Sigmoid colon (tissue), 7 donors: Measurements from ENCODE around the gene EEIG1. TPM values are rescaled to one million over a fixed set of nuclear protein-coding genes. Genes with fewer than 3 reads are reported as not detected.
A peak's percentile ranks its signal among the peaks of the same experiment; 100 is the strongest.

Experiments used
- DNase-seq: peaks from one replicate; pipeline ENCODE4 v3.0.0-alpha.2; 2019
- H3K27ac ChIP-seq, 4 donors: fragments of 200-600 bp; sonication (generic); one replicate each; pipeline ENCODE4 v1.5.1; 2016 to 2019; ENCODE audit warnings: mild to moderate bottlenecking in 1 of 4
- H3K27me3 ChIP-seq, 3 donors: fragments of 200-600 bp; sonication (generic); one replicate each; pipeline ENCODE4 v1.5.1; 2019; ENCODE audit warnings: mild to moderate bottlenecking in 1 of 3
- H3K36me3 ChIP-seq, 4 donors: fragments of 200-600 bp; sonication (generic); one replicate each; pipeline ENCODE4 v1.5.1; 2016 to 2019
- H3K4me1 ChIP-seq, 4 donors: fragments of 200-600 bp; sonication (generic); one replicate each; pipeline ENCODE4 v1.5.1; 2017 to 2019
- H3K4me3 ChIP-seq, 4 donors: fragments of 200-600 bp; sonication (generic); one replicate each; pipeline ENCODE4 v1.5.1; 2017 to 2019; ENCODE audit warnings: mild to moderate bottlenecking in 2 of 4, moderate library complexity in 1 of 4
- H3K9me3 ChIP-seq, 4 donors: fragments of 200-600 bp in 3 of 4; sonication (generic) in 3 of 4; one replicate each; pipeline versions ENCODE4 v1.5.1 to v1.6.1; 2013 to 2019
- CTCF ChIP-seq, 4 experiments: fragments of 450-650 bp in 3 of 4; fragments of 200-600 bp in 1 of 4; IDR thresholded peaks; one replicate each; pipeline ENCODE4 v1.5.1; 2016 to 2019; ENCODE audit warnings: antibody characterized with exemption in 4 of 4, mild to moderate bottlenecking in 3 of 4, moderate library complexity in 2 of 4
- EP300 ChIP-seq, 4 donors: sonication (generic); formaldehyde crosslinking; IDR thresholded peaks; one replicate each; pipeline ENCODE4 v1.6.1; 2017; ENCODE audit warnings: antibody characterized with exemption in 4 of 4
- POLR2A ChIP-seq, 2 donors: fragments of 450-650 bp; IDR thresholded peaks; one replicate each; pipeline ENCODE4 v1.6.1; 2016; ENCODE audit warnings: antibody characterized with exemption in 2 of 2, mild to moderate bottlenecking in 2 of 2, moderate library complexity in 2 of 2
- POLR2AphosphoS5 ChIP-seq, 4 donors: sonication (generic); formaldehyde crosslinking; IDR thresholded peaks; one replicate each; pipeline ENCODE4 v1.6.1; 2017; ENCODE audit warnings: antibody characterized with exemption in 4 of 4
- WGBS, 2 donors: extraction: QIAGEN DNeasy Blood & Tissue Kit; methylation state at CpG; one replicate each; pipeline ENCODE4 v1.1.7; 2013; 5-methylcytosine and 5-hydroxymethylcytosine counted together
- intact Hi-C: fragments of 100-400 bp; cut with DNase I; formaldehyde crosslinking; loops from one replicate; pipeline ENCODE4 v1.15.1; 2023
- polyA plus RNA-seq, 3 donors: library from polyadenylated mRNA; stranded (reverse); fragments of 200-250 nt; gene quantifications; one replicate each; pipeline ENCODE4 v1.2.3, GENCODE V29; 2013
- total RNA-seq, 4 donors: library from RNA; depleted of rRNA; stranded (reverse); fragments of >200 nt; gene quantifications; one replicate each; pipeline ENCODE4 v1.1.0, GENCODE V29; 2016
- donor health status: healthy with polysubstance abuse.
- donor health status: Bipolar disorder and iron deficiency.
- donor health status: healthy.

Gene EEIG1
- total and polyA plus RNA-seq, 7 donors = 10.9 to 92.0 (median 32.7) TPM

GRCh38 chr9:127983847-127984289, 3.1 kb upstream of the EEIG1 start:
- H3K4me1 ChIP-seq = peaks cover 0 to 23% (median 12%) of the 10 kb centered on the region in 4 donors
- DNase-seq = no peak
- H3K9me3 ChIP-seq = no peaks in the 10 kb centered on the region
- H3K36me3 ChIP-seq = no peaks in the 10 kb centered on the region
- no peak overlapping the region for H3K27ac ChIP-seq
- no peaks in the 10 kb centered on the region for H3K27me3 ChIP-seq
- intact Hi-C loops = loop anchor here (5.0 kb wide), 1 partner anchor 143 kb away; the partner anchor contains the start of gene PTGES2
- 73 to 91% methylated on average over 9 of the region's 9 CpGs for WGBS, 2 donors
- TF ChIP-seq CTCF (IDR thresholded peaks at IDR 0.05) = no peak
- no peak overlapping the region for H3K4me3 ChIP-seq

GRCh38 chr9:127982912-127983311, 2.1 kb upstream of the EEIG1 start:
- DNase-seq = no peak
- no peak overlapping the region for H3K4me3 ChIP-seq
- 66 to 92% methylated on average over 1 of the region's 1 CpG for WGBS, 2 donors
- TF ChIP-seq POLR2AphosphoS5 (IDR thresholded peaks at IDR 0.05) (no peak), CTCF (IDR thresholded peaks at IDR 0.05) (no peak), POLR2A (IDR thresholded peaks at IDR 0.05) (no peak), EP300 (IDR thresholded peaks at IDR 0.05) (no peak)
- no peaks in the 10 kb centered on the region for H3K9me3 ChIP-seq
- intact Hi-C loops = loop anchor here (5.0 kb wide), 1 partner anchor 144 kb away; the partner anchor contains the start of gene PTGES2
- H3K36me3 ChIP-seq = no peaks in the 10 kb centered on the region
- H3K4me1 ChIP-seq = peaks cover 0 to 32% (median 22%) of the 10 kb centered on the region in 4 donors
- peak overlapping the region in 1 of 4 donors; percentile 99 for H3K27ac ChIP-seq
- no peaks in the 10 kb centered on the region for H3K27me3 ChIP-seq

GRCh38 chr9:127981559-127982121, 851 bp upstream of the EEIG1 start:
- intact Hi-C loops = loop anchor here (2.0 to 5.0 kb wide), 3 partner anchors 25 to 146 kb away; partner anchors contain the start of gene PTGES2
- Histone ChIP-seq H3K4me3 (peak overlapping the region; percentile 7 to 96 (median 83)), H3K27ac (peak overlapping the region; percentile 94 to 99 (median 96)), H3K4me1 (peaks cover 0 to 45% (median 35%) of the 10 kb centered on the region in 4 donors), H3K36me3 (no peaks in the 10 kb centered on the region), H3K27me3 (no peaks in the 10 kb centered on the region), H3K9me3 (no peaks in the 10 kb centered on the region)
- no peak for DNase-seq
- TF ChIP-seq EP300 (IDR thresholded peaks at IDR 0.05) (no peak), POLR2AphosphoS5 (IDR thresholded peaks at IDR 0.05) (no peak), POLR2A (IDR thresholded peaks at IDR 0.05) (no peak), CTCF (IDR thresholded peaks at IDR 0.05) (no peak)
- 59 to 64% methylated on average over 11 of the region's 11 CpGs for WGBS, 2 donors

GRCh38 chr9:127980060-127980705, 606 bp downstream of the EEIG1 start:
- Histone ChIP-seq H3K27ac (peak overlapping the region; percentile 94 to 99 (median 96)), H3K4me3 (peak overlapping the region; percentile 61 to 96 (median 83)), H3K4me1 (peaks cover 0 to 59% (median 49%) of the 10 kb centered on the region in 4 donors), H3K27me3 (no peaks in the 10 kb centered on the region), H3K9me3 (no peaks in the 10 kb centered on the region), H3K36me3 (no peaks in the 10 kb centered on the region)
- TF ChIP-seq POLR2AphosphoS5 (IDR thresholded peaks at IDR 0.05) = peak in 3 of 4 donors; percentile 19 to 76 (median 67)
- TF ChIP-seq EP300 (IDR thresholded peaks at IDR 0.05) = no peak
- TF ChIP-seq POLR2A (IDR thresholded peaks at IDR 0.05) = peak in 1 of 2 donors; percentile 47
- TF ChIP-seq CTCF (IDR thresholded peaks at IDR 0.05) = no peak
- intact Hi-C loops = loop anchor here (1.0 to 5.0 kb wide), 4 partner anchors 23 to 147 kb away; partner anchors contain the start of gene PTGES2
- WGBS, 2 donors = 0 to 1% methylated on average over 61 of the region's 61 CpGs
- DNase-seq = peak; percentile 75
